ENCODE results near the gene EHMT1. TPM values are rescaled to one million over a fixed set of nuclear protein-coding genes. Genes with fewer than 3 reads are reported as not detected.

EHMT1 gene
- total and polyA plus RNA-seq, 2 of the 8 experiments (the other 6 are each of a cell fraction or from before 2014, with no cell fraction given) = 95.7 to 163 TPM

DNA sequence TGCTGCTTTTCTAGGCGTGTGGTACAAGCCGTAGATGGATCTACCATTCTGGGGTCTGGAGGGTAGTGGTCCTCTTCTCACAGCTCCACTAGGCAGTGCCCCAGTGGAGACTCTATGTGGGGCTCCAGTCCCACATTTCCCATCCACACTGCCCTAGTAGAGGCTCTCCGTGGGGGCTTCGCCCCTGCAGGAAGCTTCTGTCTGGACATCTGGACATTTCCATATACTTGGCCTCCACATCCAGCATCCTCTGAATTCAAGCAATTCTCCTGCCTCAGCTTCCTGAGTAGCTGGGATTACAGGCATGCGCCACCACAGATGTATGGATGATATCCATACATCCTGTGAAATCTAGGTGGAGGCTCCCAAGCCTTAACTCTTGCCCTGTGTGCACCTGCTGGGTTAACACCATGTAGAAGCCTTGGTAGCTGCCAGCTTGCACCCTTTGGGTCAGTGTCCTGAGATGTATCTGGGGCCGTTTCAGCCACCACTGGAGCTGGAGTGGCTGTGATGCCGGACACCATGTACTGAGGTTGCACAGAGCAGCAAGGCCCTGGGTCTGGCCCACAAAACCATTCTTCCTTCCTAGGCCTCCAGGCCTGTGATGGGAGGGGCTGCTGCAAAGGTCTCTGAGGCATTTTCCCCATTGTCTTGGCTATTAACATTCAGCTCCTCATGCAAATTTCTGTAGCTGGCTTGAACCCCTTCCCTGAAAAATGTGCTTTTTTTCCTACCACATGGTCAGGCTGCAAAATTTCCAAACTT, 84.0 kb downstream of the EHMT1 start:
- no peak overlapping the region for H4K91ac ChIP-seq (replicated peaks; ENCODE audit: insufficient read length, low read length)
- no peak overlapping the region for H2AFZ ChIP-seq (ENCODE audit: low read length)
- no peak overlapping the region for H3K27ac ChIP-seq (ENCODE audit: low read depth, low read length)
- no peak overlapping the region for H3K4ac ChIP-seq (replicated peaks; ENCODE audit: insufficient read length, low read depth, low read length)
- peaks cover 14 to 88% of the 10 kb centered on the region in 2 experiments for H3K79me2 ChIP-seq (ENCODE audit: control insufficient read depth in 1 of 2, insufficient read depth in 2 of 2, low read length in 2 of 2)
- H2BK12ac ChIP-seq (ENCODE audit: low read depth, low read length) = no peak overlapping the region
- H2AK5ac ChIP-seq (ENCODE audit: low read depth, low read length) = no peak overlapping the region
- no peak overlapping the region for H4K8ac ChIP-seq (ENCODE audit: extremely low read depth, insufficient read depth, low read length)
- H2BK15ac ChIP-seq (ENCODE audit: low read length) = no peak overlapping the region
- H4K20me1 ChIP-seq (replicated peaks in 1 of 2; ENCODE audit: control insufficient read depth in 1 of 2, insufficient read depth in 2 of 2, low read length in 2 of 2) = peaks cover 7 to 16% of the 10 kb centered on the region in 2 experiments
- H3K23ac ChIP-seq (ENCODE audit: insufficient read length) = no peak overlapping the region
- H2BK120ac ChIP-seq (replicated peaks; ENCODE audit: low read depth, low read length) = no peak overlapping the region
- no peak overlapping the region for H3K4me3 ChIP-seq (ENCODE audit: extremely low read depth in 1 of 4, insufficient read depth in 2 of 4, low read depth in 3 of 4, low read length in 4 of 4)
- no peaks in the 10 kb centered on the region for H3K27me3 ChIP-seq (replicated peaks in 1 of 4; ENCODE audit: control insufficient read depth in 3 of 4, extremely low read depth in 1 of 4, insufficient read depth in 3 of 4, low read length in 3 of 4)
- peaks cover 15 to 18% of the 10 kb centered on the region in 2 experiments for H3K9me3 ChIP-seq (ENCODE audit: insufficient read depth in 2 of 2, low read depth in 1 of 2, low read length in 1 of 2)
- H3K36me3 ChIP-seq (ENCODE audit: control insufficient read depth in 2 of 4, insufficient read depth in 4 of 4, low read length in 3 of 4) = peaks cover 0 to 9% (median 3%) of the 10 kb centered on the region in 4 experiments; a peak in 3 of 8 replicates
- H3K56ac ChIP-seq (replicated peaks; ENCODE audit: insufficient read length, low read depth, low read length) = no peak overlapping the region
- no peak overlapping the region for H3K14ac ChIP-seq (ENCODE audit: insufficient read length)
- ChIA-PET POLR2A (ENCODE audit: partially characterized antibody) (interaction anchor here (1.0 to 1.7 kb wide), 4 partner anchors 13 to 84 kb away, joined by 3 to 5 read pairs (median 4); partner anchors contain the start of gene EHMT1), CTCF (ENCODE audit: partially characterized antibody) (interaction anchor here (0.9 to 9.3 kb wide), 5 partner anchors 8 to 31 kb away, joined by 3 to 98 read pairs (median 7); no protein-coding TSS in a partner anchor)
- DNase-seq (ENCODE audit: low read depth in 1 of 2, low spot score in 2 of 2) (no peak), FAIRE-seq (no peak)
- TF ChIP-seq TCF12 (IDR thresholded peaks at IDR 0.05; ENCODE audit: low read depth, low read length) (no peak), MAX (IDR thresholded peaks at IDR 0.05) (no peak), SIRT6 (IDR thresholded peaks at IDR 0.05; ENCODE audit: low read length) (no peak)
- peaks cover 0 to 28% (median 8%) of the 10 kb centered on the region in 4 experiments; a peak in 6 of 7 replicates for H3K4me1 ChIP-seq (replicated peaks in 1 of 4; ENCODE audit: control insufficient read depth in 3 of 4, insufficient read depth in 4 of 4, low read length in 3 of 4)
- H3K9ac ChIP-seq (replicated peaks in 1 of 4; ENCODE audit: extremely low read depth in 1 of 4, low read depth in 3 of 4, low read length in 3 of 4) = no peak overlapping the region
- no peaks in the 10 kb centered on the region for H3K23me2 ChIP-seq (ENCODE audit: low read depth, low read length)
- 99% methylated on average over 5 of the region's 7 CpGs; no CpG with 5 or more reads in 1 of the 2 experiments for WGBS, 2 experiments (ENCODE audit: extremely low coverage in 1 of 2, insufficient coverage in 1 of 2, insufficient read length in 1 of 2, insufficient replicate concordance in 2 of 2, low coverage in 1 of 2, low lambda C conversion rate in 2 of 2, missing lambda C conversion rate in 1 of 2)
- no peak overlapping the region for H2BK20ac ChIP-seq (ENCODE audit: low read length)
- H3K4me2 ChIP-seq (ENCODE audit: insufficient read depth in 1 of 2, low read depth in 2 of 2, low read length in 2 of 2) = no peak overlapping the region
- no peak overlapping the region for H4K5ac ChIP-seq (ENCODE audit: insufficient read length, low read depth, low read length)
- H2BK5ac ChIP-seq (ENCODE audit: low read depth, low read length) = no peak overlapping the region
- peaks cover 21% of the 10 kb centered on the region for H3K79me1 ChIP-seq (ENCODE audit: low read depth, low read length)
- no peak overlapping the region for H3K18ac ChIP-seq (ENCODE audit: extremely low read depth, low read length)

Data from H1 (cell line).